Measurements from ENCODE around the gene ZNF775. TPM values are rescaled to one million over a fixed set of nuclear protein-coding genes. Genes with fewer than 3 reads are reported as not detected.

Gene ZNF775
- total RNA-seq, 1 experiment from 2014 or later = 1.7 TPM

- Mint-ChIP-seq H3K9me3 (ENCODE audit: unreplicated experiment) (no peaks in the 10 kb centered on the region), H3K4me1 (ENCODE audit: insufficient read depth, unreplicated experiment) (no peaks in the 10 kb centered on the region), H3K4me3 (ENCODE audit: unreplicated experiment) (no peak overlapping the region), H3K27me3 (ENCODE audit: insufficient read depth, unreplicated experiment) (no peaks in the 10 kb centered on the region), H3K36me3 (ENCODE audit: insufficient read depth, unreplicated experiment) (no peaks in the 10 kb centered on the region), H3K27ac (ENCODE audit: low read depth, unreplicated experiment) (no peak overlapping the region)
- intact Hi-C loops (cut with micrococcal nuclease) = no loop called here
- ChIA-PET CTCF (interaction anchor here (0.6 kb wide), 1 partner anchor 389 kb away, joined by 3 read pairs; no protein-coding TSS in a partner anchor), POLR2A (interaction anchor here (0.6 kb wide), 1 partner anchor 40 kb away, joined by 5 read pairs; no protein-coding TSS in a partner anchor)
- TF ChIP-seq CTCF (IDR thresholded peaks at IDR 0.05; ENCODE audit: unreplicated experiment) = no peak
- DNase-seq (ENCODE audit: unreplicated experiment) = no peak
- BruUV-seq (replicated peaks) = no TSS peak
Observed at GRCh38 chr7:150389532-150389816, 10.3 kb downstream of the ZNF775 start.

GRCh38 chr7:150390205-150390604 lies 11.1 kb downstream of the ZNF775 start:
- DNase-seq (ENCODE audit: unreplicated experiment) = peak; percentile 24
- H3K9me3 Mint-ChIP-seq (ENCODE audit: unreplicated experiment) = no peaks in the 10 kb centered on the region
- CTCF ChIA-PET = no interaction called here
- no TSS peak for BruUV-seq (replicated peaks)
- TF ChIP-seq CTCF (IDR thresholded peaks at IDR 0.05; ENCODE audit: unreplicated experiment) = no peak
- H3K36me3 Mint-ChIP-seq (ENCODE audit: insufficient read depth, unreplicated experiment) = no peaks in the 10 kb centered on the region
- intact Hi-C loops (cut with micrococcal nuclease) = no loop called here
- H3K27me3 Mint-ChIP-seq (ENCODE audit: insufficient read depth, unreplicated experiment) = no peaks in the 10 kb centered on the region
- H3K27ac Mint-ChIP-seq (ENCODE audit: low read depth, unreplicated experiment) = no peak overlapping the region
- POLR2A ChIA-PET = no interaction called here
- H3K4me3 Mint-ChIP-seq (ENCODE audit: unreplicated experiment) = no peak overlapping the region
- no peaks in the 10 kb centered on the region for H3K4me1 Mint-ChIP-seq (ENCODE audit: insufficient read depth, unreplicated experiment)

GRCh38 chr7:150393325-150393724 lies 14.2 kb downstream of the ZNF775 start:
- Mint-ChIP-seq H3K4me3 (ENCODE audit: unreplicated experiment) (no peak overlapping the region), H3K36me3 (ENCODE audit: insufficient read depth, unreplicated experiment) (no peaks in the 10 kb centered on the region), H3K27me3 (ENCODE audit: insufficient read depth, unreplicated experiment) (no peaks in the 10 kb centered on the region), H3K4me1 (ENCODE audit: insufficient read depth, unreplicated experiment) (no peaks in the 10 kb centered on the region), H3K9me3 (ENCODE audit: unreplicated experiment) (no peaks in the 10 kb centered on the region), H3K27ac (ENCODE audit: low read depth, unreplicated experiment) (no peak overlapping the region)
- CTCF ChIA-PET = interaction anchor here (0.6 to 1.1 kb wide), 3 partner anchors 15 to 598 kb away, joined by 3 to 4 read pairs (median 3); no protein-coding TSS in a partner anchor
- DNase-seq (ENCODE audit: unreplicated experiment) = no peak
- BruUV-seq (replicated peaks) = no TSS peak
- no peak for TF ChIP-seq CTCF (IDR thresholded peaks at IDR 0.05; ENCODE audit: unreplicated experiment)
- POLR2A ChIA-PET = no interaction called here
- intact Hi-C loops (cut with micrococcal nuclease) = no loop called here

GRCh38 chr7:150396426-150396825 lies 17.3 kb downstream of the ZNF775 start:
- CTCF ChIA-PET = no interaction called here
- intact Hi-C loops (cut with micrococcal nuclease) = no loop called here
- no peaks in the 10 kb centered on the region for H3K27me3 Mint-ChIP-seq (ENCODE audit: insufficient read depth, unreplicated experiment)
- TF ChIP-seq CTCF (IDR thresholded peaks at IDR 0.05; ENCODE audit: unreplicated experiment) = no peak
- DNase-seq (ENCODE audit: unreplicated experiment) = no peak
- peaks cover 18% of the 10 kb centered on the region for H3K4me1 Mint-ChIP-seq (ENCODE audit: insufficient read depth, unreplicated experiment)
- peak overlapping the region; percentile 39 for H3K27ac Mint-ChIP-seq (ENCODE audit: low read depth, unreplicated experiment)
- H3K36me3 Mint-ChIP-seq (ENCODE audit: insufficient read depth, unreplicated experiment) = peaks cover 9% of the 10 kb centered on the region
- BruUV-seq (replicated peaks) = no TSS peak
- H3K4me3 Mint-ChIP-seq (ENCODE audit: unreplicated experiment) = no peak overlapping the region
- POLR2A ChIA-PET = no interaction called here
- H3K9me3 Mint-ChIP-seq (ENCODE audit: unreplicated experiment) = no peaks in the 10 kb centered on the region

Measured in MCF 10A (cell line).